ENCODE measurements around the gene THAP12. TPM values are rescaled to one million over a fixed set of nuclear protein-coding genes. Genes with fewer than 3 reads are reported as not detected.

The THAP12 gene
- total RNA-seq, 4 donors from 2014 or later, result 6.4 to 26.9 (median 17.4) TPM

DNA sequence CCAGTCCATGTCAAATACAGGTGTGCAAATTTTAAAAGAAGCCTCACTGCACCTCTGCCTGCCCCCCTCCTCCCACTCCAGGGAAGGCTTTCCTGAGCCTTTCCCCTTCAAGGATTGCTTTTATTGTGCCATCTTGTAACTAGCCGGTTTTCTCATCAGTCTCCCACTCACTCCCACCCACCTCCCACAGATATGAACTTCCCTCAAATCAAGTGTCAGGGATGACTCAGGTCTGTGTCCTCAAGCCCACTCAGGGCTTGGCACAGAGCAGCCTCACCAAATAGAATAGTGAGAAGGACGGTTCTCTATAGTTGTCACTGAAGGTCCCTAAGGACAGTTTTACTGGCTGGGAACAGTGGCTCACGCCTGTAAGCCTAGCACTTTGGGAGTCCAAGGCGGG lies 43.0 kb downstream of the THAP12 start:
- Histone ChIP-seq H3K9me3 (peaks cover 0 to 9% (median 8%) of the 10 kb centered on the region in 3 donors), H3K36me3 (no peaks in the 10 kb centered on the region), H3K4me3 (no peak overlapping the region), H3K27ac (peak overlapping the region in 1 of 4 donors; percentile 61), H3K4me1 (peaks cover 0 to 9% (median 4%) of the 10 kb centered on the region in 3 donors), H3K27me3 (no peaks in the 10 kb centered on the region)
- 71 to 100% methylated on average over 1 to 2 of the region's 4 CpGs for WGBS, 2 donors
- intact Hi-C loops (cut with DNase I), result no loop called here
- TF ChIP-seq POLR2A (IDR thresholded peaks at IDR 0.05) (no peak), CTCF (IDR thresholded peaks at IDR 0.05) (no peak)
- DNase-seq, result no peak

GRCh38 chr11:76337469-76337868 lies 43.5 kb downstream of the THAP12 start:
- H3K36me3 ChIP-seq, result no peaks in the 10 kb centered on the region
- no peak overlapping the region for H3K4me3 ChIP-seq
- TF ChIP-seq POLR2A (IDR thresholded peaks at IDR 0.05) (no peak), CTCF (IDR thresholded peaks at IDR 0.05) (no peak)
- peaks cover 0 to 9% (median 4%) of the 10 kb centered on the region in 3 donors for H3K4me1 ChIP-seq
- WGBS, 2 donors, result 69 to 81% methylated on average over 1 of the region's 1 CpG
- H3K9me3 ChIP-seq, result peaks cover 0 to 9% (median 8%) of the 10 kb centered on the region in 3 donors
- no peak for DNase-seq
- intact Hi-C loops (cut with DNase I), result no loop called here
- H3K27ac ChIP-seq, result no peak overlapping the region
- no peaks in the 10 kb centered on the region for H3K27me3 ChIP-seq

- H3K9me3 ChIP-seq, result peaks cover 0 to 9% (median 8%) of the 10 kb centered on the region in 3 donors
- no peak for DNase-seq
- peaks cover 0 to 9% (median 4%) of the 10 kb centered on the region in 3 donors for H3K4me1 ChIP-seq
- no peak for TF ChIP-seq CTCF (IDR thresholded peaks at IDR 0.05)
- no peak for TF ChIP-seq POLR2A (IDR thresholded peaks at IDR 0.05)
- H3K27me3 ChIP-seq, result no peaks in the 10 kb centered on the region
- H3K27ac ChIP-seq, result no peak overlapping the region
- 69 to 78% methylated on average over 2 of the region's 2 CpGs for WGBS, 2 donors
- no peaks in the 10 kb centered on the region for H3K36me3 ChIP-seq
- H3K4me3 ChIP-seq, result no peak overlapping the region
- intact Hi-C loops (cut with DNase I), result no loop called here
Measured at GRCh38 chr11:76336597-76336996, 44.3 kb downstream of the THAP12 start.

DNA sequence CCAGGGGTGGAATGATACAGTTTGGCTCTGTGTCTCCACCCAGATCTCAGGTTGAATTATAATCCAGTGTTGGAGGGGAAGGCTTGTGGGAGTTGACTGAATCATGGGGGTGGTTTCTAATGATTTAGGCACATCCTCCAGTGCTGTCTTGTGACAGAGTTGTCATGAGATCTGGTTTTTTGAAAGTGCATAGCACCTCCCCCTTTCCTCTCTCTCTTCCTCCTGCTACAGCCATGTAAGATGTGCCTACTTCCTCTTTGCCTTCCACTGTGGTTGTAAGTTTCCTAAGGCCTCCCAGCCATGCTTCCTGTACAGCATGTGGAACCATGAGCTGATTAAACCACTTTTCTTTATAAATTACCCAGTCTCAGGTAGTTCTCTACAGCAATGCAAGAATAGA lies 45.1 kb downstream of the THAP12 start:
- Histone ChIP-seq H3K9me3 (peaks cover 0 to 9% (median 8%) of the 10 kb centered on the region in 3 donors), H3K27me3 (no peaks in the 10 kb centered on the region), H3K4me1 (peaks cover 0 to 9% (median 4%) of the 10 kb centered on the region in 3 donors), H3K27ac (no peak overlapping the region), H3K4me3 (no peak overlapping the region), H3K36me3 (no peaks in the 10 kb centered on the region)
- TF ChIP-seq CTCF (IDR thresholded peaks at IDR 0.05) (no peak), POLR2A (IDR thresholded peaks at IDR 0.05) (no peak)
- intact Hi-C loops (cut with DNase I), result no loop called here
- no peak for DNase-seq

GRCh38 chr11:76334826-76335389 lies 46.0 kb downstream of the THAP12 start:
- H3K4me3 ChIP-seq, result no peak overlapping the region
- TF ChIP-seq CTCF (IDR thresholded peaks at IDR 0.05), result no peak
- TF ChIP-seq POLR2A (IDR thresholded peaks at IDR 0.05), result no peak
- intact Hi-C loops (cut with DNase I), result no loop called here
- WGBS, 2 donors, result 87 to 89% methylated on average over 2 to 5 of the region's 5 CpGs
- H3K9me3 ChIP-seq, result peaks cover 0 to 9% (median 8%) of the 10 kb centered on the region in 3 donors
- peaks cover 0 to 9% (median 4%) of the 10 kb centered on the region in 3 donors for H3K4me1 ChIP-seq
- no peak for DNase-seq
- no peaks in the 10 kb centered on the region for H3K36me3 ChIP-seq
- peaks cover 0 to 3% (median 0%) of the 10 kb centered on the region in 4 donors for H3K27me3 ChIP-seq
- H3K27ac ChIP-seq, result no peak overlapping the region
